ENCODE results near the gene PRKN.

DNA sequence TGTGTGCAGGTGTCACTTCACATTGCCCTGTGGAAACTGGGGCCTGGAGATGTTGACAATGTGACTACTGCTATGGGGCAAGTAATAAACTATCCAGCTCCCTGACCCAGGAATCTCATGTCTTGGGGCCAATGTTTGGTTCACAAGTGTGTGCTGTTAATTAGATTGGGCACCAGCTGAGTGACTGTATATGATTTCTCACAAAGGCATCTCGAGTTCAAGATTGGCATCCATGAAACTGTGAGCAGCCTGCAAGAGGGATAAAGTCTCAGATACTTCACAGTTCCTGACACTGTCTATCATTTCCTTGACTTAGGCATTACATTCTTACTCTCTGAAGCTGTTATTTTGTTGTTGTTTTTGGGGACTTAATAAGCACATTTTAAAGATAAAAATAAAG is 264.0 kb downstream of the PRKN start:
- TF ChIP-seq, protein P1, sequence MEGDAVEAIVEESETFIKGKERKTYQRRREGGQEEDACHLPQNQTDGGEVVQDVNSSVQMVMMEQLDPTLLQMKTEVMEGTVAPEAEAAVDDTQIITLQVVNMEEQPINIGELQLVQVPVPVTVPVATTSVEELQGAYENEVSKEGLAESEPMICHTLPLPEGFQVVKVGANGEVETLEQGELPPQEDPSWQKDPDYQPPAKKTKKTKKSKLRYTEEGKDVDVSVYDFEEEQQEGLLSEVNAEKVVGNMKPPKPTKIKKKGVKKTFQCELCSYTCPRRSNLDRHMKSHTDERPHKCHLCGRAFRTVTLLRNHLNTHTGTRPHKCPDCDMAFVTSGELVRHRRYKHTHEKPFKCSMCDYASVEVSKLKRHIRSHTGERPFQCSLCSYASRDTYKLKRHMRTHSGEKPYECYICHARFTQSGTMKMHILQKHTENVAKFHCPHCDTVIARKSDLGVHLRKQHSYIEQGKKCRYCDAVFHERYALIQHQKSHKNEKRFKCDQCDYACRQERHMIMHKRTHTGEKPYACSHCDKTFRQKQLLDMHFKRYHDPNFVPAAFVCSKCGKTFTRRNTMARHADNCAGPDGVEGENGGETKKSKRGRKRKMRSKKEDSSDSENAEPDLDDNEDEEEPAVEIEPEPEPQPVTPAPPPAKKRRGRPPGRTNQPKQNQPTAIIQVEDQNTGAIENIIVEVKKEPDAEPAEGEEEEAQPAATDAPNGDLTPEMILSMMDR (conservative IDR thresholded peaks at IDR 0.05), result no peak
- TF ChIP-seq EZH2 (IDR thresholded peaks at IDR 0.05; ENCODE audit: low read depth), result no peak
